Breast epithelium (tissue), 3 donors: ENCODE measurements around the gene P2RX5.

Experiments
- POLR2AphosphoS5 ChIP-seq, 3 donors: sonication (generic); formaldehyde crosslinking; IDR thresholded peaks; one replicate each; pipeline ENCODE4 v1.6.1; 2017; ENCODE audit warnings: antibody characterized with exemption in 3 of 3
- TF ChIP-seq, protein P1 (sequence below), 3 donors: fragments of 450-650 bp; IDR thresholded peaks; one replicate each; pipeline ENCODE4 v1.5.1; 2016 to 2017; ENCODE audit warnings: antibody characterized with exemption in 3 of 3, mild to moderate bottlenecking in 3 of 3, moderate library complexity in 3 of 3

DNA sequence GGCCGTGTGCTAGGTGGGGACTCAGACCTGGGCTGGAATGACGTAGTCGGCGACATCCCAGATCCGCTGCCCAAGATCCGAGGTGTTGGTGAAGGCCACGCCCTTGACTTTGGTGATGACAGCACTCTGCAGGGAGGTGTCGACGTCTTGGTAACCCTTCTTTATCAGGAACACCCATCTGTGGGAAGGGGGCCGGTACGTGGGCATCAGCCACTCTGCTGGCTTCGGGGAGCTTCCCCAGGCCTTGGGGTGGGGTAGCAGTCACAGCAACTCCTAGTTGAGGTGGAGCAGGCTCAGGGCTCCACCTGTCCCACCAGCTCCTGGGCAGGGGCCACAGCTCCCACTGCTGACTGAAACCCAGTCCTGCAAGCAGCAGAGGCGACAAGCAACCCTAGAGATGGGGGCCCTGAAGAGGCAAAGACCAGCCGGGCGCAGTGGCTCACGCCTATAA is 4.3 kb downstream of the P2RX5 start:
- TF ChIP-seq, protein P1, sequence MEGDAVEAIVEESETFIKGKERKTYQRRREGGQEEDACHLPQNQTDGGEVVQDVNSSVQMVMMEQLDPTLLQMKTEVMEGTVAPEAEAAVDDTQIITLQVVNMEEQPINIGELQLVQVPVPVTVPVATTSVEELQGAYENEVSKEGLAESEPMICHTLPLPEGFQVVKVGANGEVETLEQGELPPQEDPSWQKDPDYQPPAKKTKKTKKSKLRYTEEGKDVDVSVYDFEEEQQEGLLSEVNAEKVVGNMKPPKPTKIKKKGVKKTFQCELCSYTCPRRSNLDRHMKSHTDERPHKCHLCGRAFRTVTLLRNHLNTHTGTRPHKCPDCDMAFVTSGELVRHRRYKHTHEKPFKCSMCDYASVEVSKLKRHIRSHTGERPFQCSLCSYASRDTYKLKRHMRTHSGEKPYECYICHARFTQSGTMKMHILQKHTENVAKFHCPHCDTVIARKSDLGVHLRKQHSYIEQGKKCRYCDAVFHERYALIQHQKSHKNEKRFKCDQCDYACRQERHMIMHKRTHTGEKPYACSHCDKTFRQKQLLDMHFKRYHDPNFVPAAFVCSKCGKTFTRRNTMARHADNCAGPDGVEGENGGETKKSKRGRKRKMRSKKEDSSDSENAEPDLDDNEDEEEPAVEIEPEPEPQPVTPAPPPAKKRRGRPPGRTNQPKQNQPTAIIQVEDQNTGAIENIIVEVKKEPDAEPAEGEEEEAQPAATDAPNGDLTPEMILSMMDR (IDR thresholded peaks at IDR 0.05): no peak
- TF ChIP-seq POLR2AphosphoS5 (IDR thresholded peaks at IDR 0.05): no peak
